ENCODE measurements around the gene PPM1E.

GRCh38 chr17:58985367-58985766 is 229.7 kb downstream of the PPM1E start:
- no peak for TF ChIP-seq POLR2A (IDR thresholded peaks at IDR 0.05)
- TF ChIP-seq, protein P1, sequence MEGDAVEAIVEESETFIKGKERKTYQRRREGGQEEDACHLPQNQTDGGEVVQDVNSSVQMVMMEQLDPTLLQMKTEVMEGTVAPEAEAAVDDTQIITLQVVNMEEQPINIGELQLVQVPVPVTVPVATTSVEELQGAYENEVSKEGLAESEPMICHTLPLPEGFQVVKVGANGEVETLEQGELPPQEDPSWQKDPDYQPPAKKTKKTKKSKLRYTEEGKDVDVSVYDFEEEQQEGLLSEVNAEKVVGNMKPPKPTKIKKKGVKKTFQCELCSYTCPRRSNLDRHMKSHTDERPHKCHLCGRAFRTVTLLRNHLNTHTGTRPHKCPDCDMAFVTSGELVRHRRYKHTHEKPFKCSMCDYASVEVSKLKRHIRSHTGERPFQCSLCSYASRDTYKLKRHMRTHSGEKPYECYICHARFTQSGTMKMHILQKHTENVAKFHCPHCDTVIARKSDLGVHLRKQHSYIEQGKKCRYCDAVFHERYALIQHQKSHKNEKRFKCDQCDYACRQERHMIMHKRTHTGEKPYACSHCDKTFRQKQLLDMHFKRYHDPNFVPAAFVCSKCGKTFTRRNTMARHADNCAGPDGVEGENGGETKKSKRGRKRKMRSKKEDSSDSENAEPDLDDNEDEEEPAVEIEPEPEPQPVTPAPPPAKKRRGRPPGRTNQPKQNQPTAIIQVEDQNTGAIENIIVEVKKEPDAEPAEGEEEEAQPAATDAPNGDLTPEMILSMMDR (IDR thresholded peaks at IDR 0.05), result no peak

Data from prostate gland (tissue), 2 donors.